ENCODE measurements around the gene VSIR. TPM values are rescaled to one million over a fixed set of nuclear protein-coding genes. Genes with fewer than 3 reads are reported as not detected.

VSIR gene
- total RNA-seq, 1 donor from 2014 or later, result 0.29 TPM

DNA sequence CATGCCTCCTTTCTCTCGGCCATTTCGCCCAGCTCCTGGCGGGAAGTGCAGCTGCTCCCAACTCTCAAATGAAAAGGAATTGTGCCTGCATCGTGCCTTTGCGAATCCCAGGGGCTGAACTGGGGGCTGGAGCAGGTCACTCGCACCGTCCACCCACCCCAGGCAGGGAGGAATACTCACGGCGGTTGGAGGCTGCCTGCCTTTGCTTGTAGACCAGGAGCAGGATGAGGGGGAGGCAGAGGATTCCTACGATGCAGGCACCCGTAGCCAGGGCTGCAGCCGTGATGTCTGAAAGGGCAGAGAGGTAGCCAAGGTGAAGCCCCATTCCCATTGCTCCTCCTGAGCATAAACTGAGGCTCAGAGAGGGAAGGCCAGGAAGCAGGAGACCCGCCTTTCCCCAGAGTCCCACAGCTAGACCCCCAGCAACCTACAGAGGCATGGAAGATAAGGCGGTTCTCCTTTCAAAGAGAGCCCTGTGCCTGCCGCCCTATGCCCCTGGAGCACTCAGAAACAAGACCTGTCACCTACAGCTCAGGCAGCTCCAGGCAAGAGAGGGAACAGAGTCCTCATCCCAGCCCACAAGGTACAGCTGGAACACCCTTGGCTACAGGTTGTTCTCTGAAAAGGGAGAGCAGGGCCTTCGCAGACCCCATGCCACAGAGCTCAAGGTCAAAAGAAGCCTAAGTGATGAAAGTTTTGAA lies 18.0 kb downstream of the VSIR start:
- peaks cover 6% of the 10 kb centered on the region for H3K9me3 Mint-ChIP-seq (ENCODE audit: unreplicated experiment)
- TF ChIP-seq, protein P1, sequence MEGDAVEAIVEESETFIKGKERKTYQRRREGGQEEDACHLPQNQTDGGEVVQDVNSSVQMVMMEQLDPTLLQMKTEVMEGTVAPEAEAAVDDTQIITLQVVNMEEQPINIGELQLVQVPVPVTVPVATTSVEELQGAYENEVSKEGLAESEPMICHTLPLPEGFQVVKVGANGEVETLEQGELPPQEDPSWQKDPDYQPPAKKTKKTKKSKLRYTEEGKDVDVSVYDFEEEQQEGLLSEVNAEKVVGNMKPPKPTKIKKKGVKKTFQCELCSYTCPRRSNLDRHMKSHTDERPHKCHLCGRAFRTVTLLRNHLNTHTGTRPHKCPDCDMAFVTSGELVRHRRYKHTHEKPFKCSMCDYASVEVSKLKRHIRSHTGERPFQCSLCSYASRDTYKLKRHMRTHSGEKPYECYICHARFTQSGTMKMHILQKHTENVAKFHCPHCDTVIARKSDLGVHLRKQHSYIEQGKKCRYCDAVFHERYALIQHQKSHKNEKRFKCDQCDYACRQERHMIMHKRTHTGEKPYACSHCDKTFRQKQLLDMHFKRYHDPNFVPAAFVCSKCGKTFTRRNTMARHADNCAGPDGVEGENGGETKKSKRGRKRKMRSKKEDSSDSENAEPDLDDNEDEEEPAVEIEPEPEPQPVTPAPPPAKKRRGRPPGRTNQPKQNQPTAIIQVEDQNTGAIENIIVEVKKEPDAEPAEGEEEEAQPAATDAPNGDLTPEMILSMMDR (IDR thresholded peaks at IDR 0.05; ENCODE audit: partially characterized antibody, unreplicated experiment), result no peak
- H3K27ac Mint-ChIP-seq (ENCODE audit: unreplicated experiment), result no peak overlapping the region
- H3K27me3 Mint-ChIP-seq (ENCODE audit: unreplicated experiment), result peaks cover 6% of the 10 kb centered on the region
- H3K4me3 Mint-ChIP-seq (ENCODE audit: unreplicated experiment), result no peak overlapping the region
- no peaks in the 10 kb centered on the region for H3K36me3 Mint-ChIP-seq (ENCODE audit: unreplicated experiment)
- H3K4me1 Mint-ChIP-seq (ENCODE audit: low read depth, unreplicated experiment), result peaks cover 27% of the 10 kb centered on the region
- DNase-seq, result no peak

DNA sequence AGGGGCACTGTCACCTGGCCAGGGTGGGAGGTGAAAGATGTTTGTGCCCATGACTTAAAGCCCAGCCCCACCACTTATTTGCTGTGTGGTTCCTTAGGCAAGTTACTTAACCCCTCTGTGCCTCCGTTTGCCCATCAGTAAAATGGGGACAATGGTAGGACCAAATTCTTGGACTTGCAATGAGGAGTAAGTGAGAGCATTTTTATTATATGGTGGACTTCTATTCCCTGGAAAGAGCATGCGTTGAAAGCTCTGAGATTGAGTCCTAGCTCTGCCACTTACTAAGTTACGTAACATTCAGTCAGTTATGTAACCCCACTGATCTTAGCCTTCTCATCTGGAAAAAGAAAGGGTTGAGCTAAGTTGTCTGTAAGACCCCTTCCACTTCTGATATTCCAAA lies 18.8 kb downstream of the VSIR start:
- H3K4me1 Mint-ChIP-seq (ENCODE audit: low read depth, unreplicated experiment), result peaks cover 27% of the 10 kb centered on the region
- DNase-seq, result no peak
- H3K27me3 Mint-ChIP-seq (ENCODE audit: unreplicated experiment), result peaks cover 4% of the 10 kb centered on the region
- H3K9me3 Mint-ChIP-seq (ENCODE audit: unreplicated experiment), result peaks cover 6% of the 10 kb centered on the region
- H3K27ac Mint-ChIP-seq (ENCODE audit: unreplicated experiment), result no peak overlapping the region
- TF ChIP-seq, protein P1 (IDR thresholded peaks at IDR 0.05; ENCODE audit: partially characterized antibody, unreplicated experiment), result no peak
- no peaks in the 10 kb centered on the region for H3K36me3 Mint-ChIP-seq (ENCODE audit: unreplicated experiment)
- H3K4me3 Mint-ChIP-seq (ENCODE audit: unreplicated experiment), result no peak overlapping the region

DNA sequence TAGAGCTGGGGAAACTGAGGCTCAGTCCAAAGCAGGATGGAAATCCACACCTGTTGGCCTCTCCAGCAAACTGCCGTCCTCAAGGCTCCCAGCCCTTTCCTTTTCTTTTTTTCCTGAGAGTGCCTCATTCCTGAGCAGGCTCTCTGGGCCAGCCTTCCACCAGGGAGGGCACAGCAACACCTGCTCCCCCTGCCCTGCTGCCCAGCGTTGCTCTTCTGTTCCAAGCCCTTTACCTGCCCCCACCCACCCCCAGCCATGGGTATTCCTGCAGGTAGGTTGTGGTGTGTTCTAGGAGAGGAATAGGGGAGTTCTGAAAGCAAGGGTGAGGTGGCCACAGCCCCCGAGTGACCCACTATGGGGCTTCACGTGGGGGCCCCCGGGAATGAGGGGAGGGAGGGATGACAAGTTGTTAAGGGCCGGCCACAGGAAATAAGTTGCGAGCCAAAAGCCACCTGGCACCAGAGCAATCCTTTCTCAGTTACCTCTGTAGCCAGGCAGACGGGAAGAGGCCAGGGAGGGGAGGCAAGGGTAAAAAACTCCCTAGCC lies 19.3 kb downstream of the VSIR start:
- H3K27ac Mint-ChIP-seq (ENCODE audit: unreplicated experiment), result no peak overlapping the region
- no peaks in the 10 kb centered on the region for H3K36me3 Mint-ChIP-seq (ENCODE audit: unreplicated experiment)
- peaks cover 6% of the 10 kb centered on the region for H3K9me3 Mint-ChIP-seq (ENCODE audit: unreplicated experiment)
- H3K4me1 Mint-ChIP-seq (ENCODE audit: low read depth, unreplicated experiment), result peaks cover 27% of the 10 kb centered on the region
- H3K4me3 Mint-ChIP-seq (ENCODE audit: unreplicated experiment), result no peak overlapping the region
- no peak for DNase-seq
- TF ChIP-seq, protein P1 (IDR thresholded peaks at IDR 0.05; ENCODE audit: partially characterized antibody, unreplicated experiment), result no peak
- peaks cover 4% of the 10 kb centered on the region for H3K27me3 Mint-ChIP-seq (ENCODE audit: unreplicated experiment)

DNA sequence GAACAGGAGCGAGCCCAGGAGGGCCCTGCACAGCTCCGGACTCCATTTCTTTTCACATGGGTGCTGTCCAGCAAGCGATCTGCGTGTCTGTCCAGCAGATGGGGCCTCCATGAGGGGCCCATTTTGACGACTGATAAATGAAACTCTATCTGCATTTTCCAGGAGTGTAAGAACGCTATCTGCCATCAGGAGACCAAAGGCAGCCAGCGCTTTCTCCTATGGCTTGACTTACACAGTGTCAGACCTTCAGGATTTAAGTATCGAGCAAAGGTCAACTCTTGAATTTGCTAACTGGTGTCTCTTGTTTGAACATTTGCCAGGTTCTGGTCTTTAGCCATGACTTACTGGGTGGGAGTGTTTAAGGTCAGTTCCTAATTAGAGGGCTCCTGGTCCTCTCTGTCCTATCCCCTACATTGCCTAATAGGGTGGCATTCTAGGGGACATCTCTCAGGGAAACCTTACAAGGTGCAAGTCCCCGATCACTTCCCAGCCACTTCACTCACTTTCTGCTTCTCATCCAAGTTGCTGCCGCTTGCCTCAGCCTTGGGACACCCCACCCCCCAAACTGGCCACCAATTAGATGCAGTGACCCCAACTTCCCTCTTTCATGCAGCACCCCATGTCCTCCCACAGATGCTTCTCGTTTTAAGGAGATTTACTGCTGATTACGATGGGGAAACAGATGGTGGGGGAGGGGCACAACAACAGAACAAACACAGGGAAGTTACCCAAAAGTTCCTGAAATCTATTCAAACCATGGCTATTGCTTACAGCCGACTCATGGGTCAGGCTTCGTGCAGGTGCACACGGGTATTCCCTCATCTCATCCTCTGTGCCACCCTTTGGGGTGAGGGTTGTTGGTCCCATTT lies 20.0 kb downstream of the VSIR start:
- Mint-ChIP-seq H3K4me1 (ENCODE audit: low read depth, unreplicated experiment) (peaks cover 29% of the 10 kb centered on the region), H3K9me3 (ENCODE audit: unreplicated experiment) (peaks cover 6% of the 10 kb centered on the region), H3K27me3 (ENCODE audit: unreplicated experiment) (peaks cover 4% of the 10 kb centered on the region), H3K4me3 (ENCODE audit: unreplicated experiment) (peak overlapping the region; percentile 55), H3K27ac (ENCODE audit: unreplicated experiment) (peak overlapping the region; percentile 92), H3K36me3 (ENCODE audit: unreplicated experiment) (no peaks in the 10 kb centered on the region)
- TF ChIP-seq, protein P1 (IDR thresholded peaks at IDR 0.05; ENCODE audit: partially characterized antibody, unreplicated experiment), result no peak
- DNase-seq, result no peak
